Measurements from ENCODE around the gene PPM1N.

PPM1N gene

GRCh38 chr19:45498411-45499195 is at the start of gene PPM1N:
TSS of gene PPM1N (plus strand) at chr19:45498443. CDS start at chr19:45498473, 30 bp downstream.
- DNase-seq = peak; percentile 62

DNA sequence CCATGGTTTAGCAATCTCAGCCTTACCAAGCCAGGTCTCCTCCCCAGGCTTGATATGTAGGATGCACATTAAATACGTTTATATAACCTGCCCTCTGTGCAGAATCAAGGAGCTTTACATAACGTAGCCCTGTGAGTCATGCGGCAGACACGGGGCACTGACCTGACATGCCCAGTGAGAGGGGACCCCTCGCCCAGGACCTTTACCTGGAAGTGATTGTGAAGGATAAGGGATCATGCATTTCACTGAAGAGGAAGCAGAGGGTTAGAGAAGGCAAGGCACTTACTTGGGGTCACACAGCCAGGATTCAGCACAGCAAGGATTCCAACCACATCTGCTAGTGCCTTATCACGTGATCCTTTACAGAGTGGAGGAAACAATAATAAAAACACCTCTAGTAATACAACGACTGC is 49.4 kb upstream of the PPM1N start:
- DNase-seq = no peak

DNA sequence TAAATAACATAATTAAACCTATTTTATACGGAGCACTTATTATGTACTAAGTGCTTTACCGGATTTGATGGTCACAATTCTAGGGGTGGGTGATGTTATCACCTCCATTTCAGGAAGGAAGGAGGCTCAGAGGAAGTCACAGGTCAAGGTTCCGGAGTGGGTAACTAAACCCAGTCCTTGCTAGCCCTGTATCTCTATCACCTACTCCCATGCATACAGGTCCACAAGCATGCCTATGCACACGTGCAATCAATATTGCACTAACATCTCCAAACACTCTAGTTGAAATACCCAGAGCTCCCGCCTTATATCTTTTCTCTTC is 48.3 kb upstream of the PPM1N start:
- DNase-seq = no peak

DNA sequence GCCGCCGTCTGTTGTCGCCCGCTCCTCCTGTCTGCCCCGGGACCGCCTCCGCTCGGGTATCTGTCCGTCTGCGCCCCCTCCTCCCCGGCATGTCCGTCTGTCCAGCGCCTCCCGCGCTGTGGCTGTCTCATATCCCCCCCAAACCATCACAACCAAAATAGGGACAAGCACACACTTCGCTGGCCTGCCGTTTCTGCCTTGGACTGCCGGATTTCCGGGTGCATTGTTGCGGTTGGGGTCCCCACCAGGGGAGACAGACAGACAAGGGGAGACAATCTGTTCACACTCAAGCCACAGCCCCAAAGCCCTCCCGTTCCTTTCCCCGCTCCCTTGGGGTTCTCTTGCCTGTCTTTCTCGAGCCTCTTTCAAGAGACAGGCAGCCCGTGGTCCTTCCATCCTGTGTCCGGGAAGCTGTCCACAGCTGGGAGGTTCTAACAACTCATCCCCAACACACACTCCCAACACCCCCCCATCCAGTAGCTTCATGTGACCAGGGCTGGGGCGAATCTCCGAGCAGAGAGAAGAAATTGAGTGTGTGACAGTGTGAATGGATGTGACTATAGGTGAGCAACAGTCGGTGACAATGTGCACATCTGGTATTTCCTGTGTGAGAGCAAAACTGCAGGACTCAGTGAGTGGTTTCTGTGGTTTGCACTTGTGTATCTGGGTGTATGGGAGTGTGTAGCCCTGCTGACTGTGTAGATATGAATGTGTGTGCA is 47.0 kb upstream of the PPM1N start:
- peak; percentile 54 for DNase-seq

DNA sequence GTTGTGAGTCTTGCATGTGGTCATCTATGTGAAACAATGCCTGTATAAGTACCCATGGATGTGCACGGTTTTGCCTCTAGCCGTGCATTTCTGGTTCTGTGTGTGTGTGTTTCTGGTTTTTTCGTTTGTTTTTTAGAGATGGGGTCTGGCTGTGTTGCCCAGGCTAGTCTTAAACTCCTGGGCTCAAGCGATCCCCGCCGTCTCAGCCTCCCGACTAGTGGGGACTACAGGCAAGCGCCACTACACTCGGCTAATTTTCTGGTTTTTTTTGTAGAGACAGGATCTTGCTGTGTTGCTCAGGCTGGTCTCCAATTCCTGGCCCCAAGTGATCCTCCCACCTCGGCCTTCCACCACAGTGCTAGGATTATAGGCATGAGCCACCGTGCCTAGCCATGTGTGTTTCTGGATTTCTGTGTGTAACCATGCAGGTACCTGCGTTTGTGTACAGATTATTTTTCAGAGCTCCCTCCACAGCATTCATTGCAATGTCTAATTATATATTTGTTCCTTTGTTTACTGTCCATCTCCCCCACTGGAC is 46.3 kb upstream of the PPM1N start:
- DNase-seq = no peak

- DNase-seq = peak; percentile 69
These were observed 42.3 kb upstream of the PPM1N start for GRCh38 chr19:45455707-45456499.

GRCh38 chr19:45456500-45456815 is 41.8 kb upstream of the PPM1N start:
- DNase-seq = no peak

DNA sequence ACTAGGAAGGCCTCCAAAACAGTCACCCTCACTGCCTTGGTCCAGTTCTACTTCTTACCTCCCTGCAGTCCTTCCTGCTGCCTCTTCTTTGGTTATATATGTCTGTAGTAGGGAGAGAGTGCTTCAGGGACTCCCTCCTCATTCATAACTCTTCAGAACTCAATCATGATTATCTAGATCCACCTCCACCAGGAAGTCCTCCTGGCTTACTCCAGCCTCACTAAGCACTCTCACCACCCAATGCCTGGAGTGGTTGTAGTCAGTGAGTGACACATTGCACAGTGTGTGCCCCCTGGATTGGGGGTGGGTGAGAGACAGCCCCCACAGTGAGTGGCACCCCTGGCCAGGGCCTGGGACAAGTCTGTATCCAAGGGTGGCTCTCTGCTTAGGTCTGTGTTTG is 40.5 kb upstream of the PPM1N start:
- no peak for DNase-seq

- DNase-seq = no peak
These were observed 37.4 kb upstream of the PPM1N start for GRCh38 chr19:45460807-45461347.

DNA sequence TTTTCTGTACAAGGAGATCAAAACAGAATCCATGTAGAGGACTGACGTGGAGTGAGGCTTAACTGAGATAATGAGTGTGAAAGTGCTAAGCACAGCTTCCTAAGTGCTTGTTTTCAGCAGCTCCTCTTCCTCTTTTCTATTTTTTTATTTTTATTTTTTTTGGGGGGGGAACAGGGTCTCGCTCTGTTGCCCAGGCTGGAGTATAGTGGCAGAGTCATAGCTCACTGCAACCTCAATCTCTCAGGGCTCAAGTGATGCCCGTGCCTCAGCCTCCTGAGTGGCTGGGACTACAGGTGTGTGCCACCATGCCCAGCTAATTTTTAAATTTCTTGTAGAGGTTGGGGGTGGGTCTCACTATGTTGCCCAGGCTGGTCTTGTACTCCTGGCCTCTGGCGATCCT is 36.1 kb upstream of the PPM1N start:
- no peak for DNase-seq

GRCh38 chr19:45463241-45463640 is 35.0 kb upstream of the PPM1N start:
- no peak for DNase-seq

DNA sequence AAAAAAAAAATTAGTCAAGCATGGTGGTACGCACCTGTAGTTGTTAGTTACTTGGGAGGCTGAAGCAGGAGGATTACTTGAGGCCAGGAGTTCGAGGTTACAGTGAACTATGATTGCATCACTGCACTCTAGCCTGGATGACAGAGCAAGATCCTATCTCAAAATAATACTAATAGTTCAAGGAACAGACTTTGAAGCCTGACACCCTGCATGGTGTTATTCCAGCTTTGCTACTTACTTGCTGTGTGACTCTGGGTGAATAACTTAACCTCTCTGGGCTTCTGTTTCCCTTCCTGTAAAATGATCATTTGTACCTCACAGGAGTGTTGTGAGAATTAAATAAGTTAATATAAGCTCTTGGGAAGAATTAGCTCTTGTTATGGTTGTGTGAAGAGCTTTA is 34.0 kb upstream of the PPM1N start:
- DNase-seq = no peak

DNA sequence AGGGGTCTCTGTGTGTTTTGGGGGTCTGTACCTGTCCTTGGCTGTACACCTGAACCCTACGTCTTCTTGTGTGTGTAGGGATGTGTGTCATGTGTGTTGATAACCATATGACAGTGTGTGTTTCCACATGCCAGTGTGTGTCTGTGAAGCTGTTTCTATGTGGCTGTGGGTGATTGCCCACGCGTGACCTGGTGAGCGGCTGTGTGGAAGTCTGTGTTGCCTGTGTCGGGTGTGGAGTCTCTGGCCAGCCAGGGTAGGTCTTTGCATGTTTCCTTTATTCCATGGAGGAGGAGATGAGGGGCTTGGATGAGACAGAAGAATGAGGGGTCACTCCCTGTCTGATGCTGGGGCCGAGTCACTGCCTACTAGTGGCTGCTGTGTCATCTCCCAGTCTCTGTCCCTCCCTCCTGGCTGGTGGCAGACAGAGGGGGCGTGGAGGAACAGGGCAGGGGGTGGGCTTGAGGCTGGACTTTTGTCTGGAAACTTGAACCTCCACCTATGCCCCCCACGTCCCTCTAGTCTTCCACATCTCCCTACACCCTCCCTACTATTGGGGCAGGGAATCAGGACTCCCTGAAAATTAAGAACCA is 33.3 kb upstream of the PPM1N start:
- no peak for DNase-seq

DNA sequence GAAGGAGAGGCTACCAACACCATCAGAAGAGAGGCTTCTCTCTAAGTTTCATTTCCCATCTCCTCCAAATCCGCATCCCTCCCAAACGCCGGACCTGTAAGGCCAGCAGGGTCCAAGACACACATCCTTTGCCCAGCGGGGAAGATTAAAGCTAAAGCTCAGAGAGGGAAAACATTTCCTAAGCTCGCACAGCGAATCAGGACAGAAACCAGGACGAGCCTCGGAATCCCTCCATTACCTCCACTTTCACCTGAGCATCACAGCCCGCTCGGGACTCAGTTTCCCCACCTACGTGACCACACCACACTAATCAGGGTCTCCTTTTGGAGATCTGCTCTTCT is 31.2 kb upstream of the PPM1N start:
- no peak for DNase-seq

GRCh38 chr19:45467456-45468158 is 30.6 kb upstream of the PPM1N start, which contains the start of gene FOSB:
TSS of gene FOSB (plus strand) at chr19:45467996. CDS start at chr19:45468587, 591 bp downstream.
- peak; percentile 94 for DNase-seq

GRCh38 chr19:45468159-45468651 is 30.0 kb upstream of the PPM1N start:
- peak; percentile 34 for DNase-seq

GRCh38 chr19:45468803-45469131 is 29.5 kb upstream of the PPM1N start:
- DNase-seq = no peak

- DNase-seq = peak; percentile 94
These were observed 28.9 kb upstream of the PPM1N start for GRCh38 chr19:45469132-45469944.

DNA sequence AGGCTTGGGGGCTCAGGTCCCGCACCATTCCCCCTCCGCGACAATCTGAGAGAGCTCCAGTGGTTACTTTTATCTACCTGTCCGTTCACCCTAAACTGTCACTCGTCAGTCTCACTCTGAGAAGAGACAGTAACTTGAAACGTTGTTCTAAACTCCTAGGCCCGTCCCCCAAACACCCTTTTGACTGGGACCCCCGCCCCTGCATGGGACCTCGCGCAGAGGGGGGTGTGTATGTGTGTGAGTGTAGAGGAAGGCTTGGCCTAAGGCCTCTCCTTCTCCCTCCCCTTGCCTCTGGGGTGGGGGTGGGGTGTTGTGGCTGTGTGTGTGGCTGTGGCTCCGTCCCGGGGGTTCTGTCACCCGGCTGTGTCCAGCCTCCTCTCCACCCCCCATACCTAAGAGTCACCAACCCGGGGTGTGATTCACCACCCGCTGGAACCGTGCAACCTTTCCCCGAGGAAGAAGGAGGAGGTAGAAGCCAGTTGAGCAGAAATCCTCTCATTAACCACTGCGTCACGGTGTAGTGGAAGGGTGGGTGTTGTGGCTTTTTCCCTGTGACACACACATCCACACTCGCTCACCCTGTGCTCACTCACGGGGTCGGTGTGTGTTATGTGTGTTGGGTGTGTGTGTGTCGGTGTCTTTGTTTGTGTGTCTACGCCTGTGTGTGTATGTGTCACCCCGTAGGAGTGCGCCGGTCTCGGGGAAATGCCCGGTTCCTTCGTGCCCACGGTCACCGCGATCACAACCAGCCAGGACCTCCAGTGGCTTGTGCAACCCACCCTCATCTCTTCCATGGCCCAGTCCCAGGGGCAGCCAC is 28.1 kb upstream of the PPM1N start:
- DNase-seq = no peak

DNA sequence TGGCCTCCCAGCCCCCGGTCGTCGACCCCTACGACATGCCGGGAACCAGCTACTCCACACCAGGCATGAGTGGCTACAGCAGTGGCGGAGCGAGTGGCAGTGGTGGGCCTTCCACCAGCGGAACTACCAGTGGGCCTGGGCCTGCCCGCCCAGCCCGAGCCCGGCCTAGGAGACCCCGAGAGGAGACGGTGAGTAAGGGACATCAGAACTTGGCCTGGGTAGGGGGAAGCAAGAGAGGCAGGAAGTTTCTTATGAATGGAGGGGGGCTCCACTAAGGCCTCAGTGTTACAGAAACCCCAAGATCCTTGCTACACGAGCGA is 27.5 kb upstream of the PPM1N start:
- no peak for DNase-seq

Measured in stimulated activated CD4-positive, alpha-beta T cell treated with anti-CD3 and anti-CD28 coated beads, Interleukin-1b, Interleukin-23, amount 100 ng/mL, for 48 hours (primary cell).